Camera-type eye (tissue), 1 donor: ENCODE data around the gene KIAA0586. TPM values are rescaled to one million over a fixed set of nuclear protein-coding genes. Genes with fewer than 3 reads are reported as not detected.

Experiments used
- total RNA-seq: library from RNA; depleted of rRNA; stranded (reverse); fragments of >200 nt; gene quantifications from one replicate; pipeline ENCODE4 v1.2.3, GENCODE V29; 2014

KIAA0586 gene
- 38.5 TPM for total RNA-seq

DNA sequence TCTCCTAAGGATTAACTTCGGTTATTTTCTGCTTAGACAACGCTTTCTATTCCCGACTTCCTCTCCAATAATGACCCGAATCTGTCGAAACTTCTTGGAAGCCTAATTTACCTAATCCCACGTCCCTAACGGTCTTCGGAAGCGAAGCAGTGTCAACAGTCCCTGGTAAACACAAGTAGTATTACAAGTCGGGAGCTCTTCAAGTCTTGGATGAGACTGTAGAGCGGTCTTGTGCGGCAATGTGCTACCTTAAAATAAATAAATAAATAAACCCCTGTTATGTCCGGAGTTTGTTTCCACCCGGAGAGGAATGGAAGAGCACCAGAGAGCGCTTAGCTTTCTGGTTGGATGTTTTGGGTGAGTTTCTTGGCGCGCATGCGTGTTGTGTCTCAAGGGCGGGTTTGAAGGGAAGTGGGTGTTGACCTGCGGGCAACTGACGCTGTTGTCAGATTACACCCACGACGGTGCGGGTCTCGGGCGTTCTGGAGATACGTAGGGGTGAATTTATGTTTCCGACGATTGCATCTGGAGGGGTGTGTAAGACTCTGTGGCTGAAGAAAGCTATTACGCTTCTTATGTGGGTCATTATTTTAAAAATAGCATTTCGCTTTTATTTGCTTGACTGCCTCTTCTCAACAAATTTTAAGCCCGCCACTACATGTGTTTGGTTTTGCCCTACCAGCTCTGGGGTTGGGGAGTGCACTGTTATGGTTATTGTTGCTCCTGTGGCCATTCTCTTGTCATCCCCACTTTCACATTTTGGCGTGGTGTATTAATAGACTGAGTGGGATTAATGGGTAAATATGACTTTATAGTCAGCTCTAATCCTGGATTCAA is at the start of gene KIAA0586, which contains the start of gene TIMM9:
Gene KIAA0586 (plus strand): TSS at position 439 of the 837 bp plus-strand sequence. CDS start 546 bp downstream, outside the sequence.
Gene TIMM9 (minus strand): TSS at position 251 of the 837 bp plus-strand sequence. CDS start 15,586 bp downstream, outside the sequence.

DNA sequence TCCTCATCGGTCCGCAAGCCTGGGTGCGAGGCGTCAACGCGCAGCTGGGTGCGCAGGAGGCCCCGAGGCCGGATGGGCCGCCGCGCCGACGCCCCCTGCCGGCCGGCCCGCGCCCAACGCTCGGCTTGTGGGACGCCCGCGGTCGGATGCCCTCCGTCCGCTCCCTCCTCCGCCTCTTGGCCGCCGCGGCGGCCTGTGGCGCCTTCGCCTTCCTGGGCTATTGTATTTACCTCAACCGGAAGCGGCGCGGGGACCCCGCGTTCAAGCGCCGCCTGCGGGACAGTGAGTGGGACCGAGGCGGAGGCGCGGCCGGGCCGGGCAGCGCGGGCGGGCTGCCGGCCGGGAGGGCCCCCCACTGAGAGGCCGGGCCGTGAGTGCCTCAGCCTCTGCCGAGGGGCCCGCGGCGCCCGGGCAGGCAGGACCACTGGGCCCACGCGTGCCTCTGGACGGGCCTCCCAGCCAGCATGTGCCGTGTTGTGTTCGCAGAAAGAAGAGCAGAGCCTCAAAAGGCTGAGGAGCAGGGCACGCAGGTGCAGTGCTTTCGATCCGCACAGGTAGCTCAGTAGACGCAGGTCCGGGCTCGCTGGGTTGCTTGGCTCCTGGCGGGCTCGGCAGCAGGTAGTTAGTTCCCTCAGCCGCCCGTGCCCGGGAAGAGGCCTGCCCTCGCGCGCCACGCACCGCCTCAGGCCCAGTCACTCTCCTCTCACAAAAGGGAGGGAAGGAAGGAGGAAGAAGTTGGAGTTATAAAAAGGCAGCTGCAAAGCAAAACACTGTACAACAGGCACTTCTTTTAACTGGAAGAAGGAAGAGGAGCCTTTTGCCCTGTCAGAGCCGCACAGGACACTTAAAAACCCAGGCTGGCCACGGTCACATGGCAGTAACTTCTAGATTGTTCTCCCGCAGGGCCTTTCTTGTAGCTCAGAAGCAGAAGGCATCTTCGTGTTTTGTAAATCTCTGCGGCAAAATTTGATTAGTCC is 31.4 kb upstream of the KIAA0586 start, which contains the start of gene TOMM20L:
Gene TOMM20L (plus strand): TSS at position 119 of the 977 bp plus-strand sequence. CDS start 28 bp downstream, at position 147.

Other genes starting within 250 kb of the KIAA0586 start
- gene ACTR10, start 227.6 kb upstream of the KIAA0586 start, total RNA-seq, result 86.1 TPM
- 60.0 TPM for gene PSMA3, start 182.9 kb upstream of the KIAA0586 start, total RNA-seq
- gene ARID4A, start 129.2 kb upstream of the KIAA0586 start, total RNA-seq, result 45.4 TPM
- not detected for gene TOMM20L, start 31.8 kb upstream of the KIAA0586 start, total RNA-seq
- gene TIMM9, start 188 bp upstream of the KIAA0586 start, total RNA-seq, result 37.7 TPM
- gene DACT1, start 210.2 kb downstream of the KIAA0586 start, total RNA-seq, result 27.2 TPM